Measurements from ENCODE around the gene PCMT1. TPM values are rescaled to one million over a fixed set of nuclear protein-coding genes. Genes with fewer than 3 reads are reported as not detected.

The PCMT1 gene
- polyA plus RNA-seq, 3 donors, result 84.8 to 315 (median 262) TPM

- WGBS (ENCODE audit: insufficient coverage), result no CpG with 5 or more reads among the region's 3 CpGs
- H3K4me3 ChIP-seq (replicated peaks in 1 of 3; ENCODE audit: low read depth in 2 of 3, low read length in 3 of 3), result no peak overlapping the region
Observed at GRCh38 chr6:149813351-149813750, 63.8 kb downstream of the PCMT1 start.

DNA sequence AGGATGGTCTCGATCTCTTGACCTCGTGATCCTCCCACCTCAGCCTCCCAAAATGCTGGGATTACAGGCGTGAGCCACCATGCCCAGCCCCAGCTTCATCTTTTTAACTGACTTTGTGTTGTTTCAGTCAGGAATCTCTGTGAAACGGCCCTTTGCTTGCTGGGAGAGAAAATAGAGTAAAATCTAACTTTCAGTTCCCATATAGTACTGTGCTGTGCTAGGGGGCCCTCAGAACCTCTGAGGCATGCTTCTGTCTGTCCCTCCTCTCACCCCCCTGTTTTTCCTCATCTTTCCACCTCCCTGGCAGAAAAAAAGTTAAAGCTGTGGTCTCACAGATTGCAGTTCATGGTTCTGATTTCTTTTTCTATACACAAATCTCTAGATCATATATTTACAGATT, 66.2 kb downstream of the PCMT1 start:
- no peaks in the 10 kb centered on the region for H3K79me2 ChIP-seq (ENCODE audit: insufficient read depth, low read length)
- H3K27me3 ChIP-seq (ENCODE audit: control insufficient read depth in 2 of 2, insufficient read depth in 2 of 2, low read length in 2 of 2), result no peaks in the 10 kb centered on the region
- H2AFZ ChIP-seq (ENCODE audit: insufficient read depth, low read depth, low read length, poor library complexity, severe bottlenecking), result no peak overlapping the region
- intact Hi-C loops (cut with micrococcal nuclease), result no loop called here
- peaks cover 0 to 3% (median 0%) of the 10 kb centered on the region in 7 donors for H3K9me3 Mint-ChIP-seq
- peaks cover 26 to 39% of the 10 kb centered on the region in 2 donors for H3K36me3 Mint-ChIP-seq
- no peaks in the 10 kb centered on the region for H3K4me1 Mint-ChIP-seq
- no peak overlapping the region for H3K27ac ChIP-seq (ENCODE audit: low read depth in 1 of 2, low read length in 2 of 2)
- no peak overlapping the region for H3K4me3 ChIP-seq (replicated peaks in 1 of 3; ENCODE audit: low read depth in 2 of 3, low read length in 3 of 3)
- DNase-seq, result no peak
- H3K9me3 ChIP-seq (replicated peaks in 1 of 2; ENCODE audit: control insufficient read depth in 1 of 2, insufficient read depth in 1 of 2, low read length in 2 of 2), result no peaks in the 10 kb centered on the region
- H3K4me3 Mint-ChIP-seq, result no peak overlapping the region
- peaks cover 20 to 33% of the 10 kb centered on the region in 2 donors for H3K36me3 ChIP-seq (replicated peaks in 1 of 2; ENCODE audit: control insufficient read depth in 1 of 2, insufficient read depth in 2 of 2, low read length in 2 of 2)
- no peaks in the 10 kb centered on the region for H3K27me3 Mint-ChIP-seq (ENCODE audit: low read depth in 3 of 3)
- WGBS (ENCODE audit: insufficient coverage), result no CpG with 5 or more reads among the region's 4 CpGs
- H3K9ac ChIP-seq (ENCODE audit: insufficient read depth, low read length, poor library complexity, severe bottlenecking), result no peak overlapping the region
- no peak for TF ChIP-seq CTCF (IDR thresholded peaks at IDR 0.05)
- peak overlapping the region in 4 of 7 donors; percentile 6 to 51 (median 14) for H3K27ac Mint-ChIP-seq
- no peaks in the 10 kb centered on the region for H4K20me1 ChIP-seq (ENCODE audit: insufficient read depth, low read length)
- no peak overlapping the region for H3K4me2 ChIP-seq (replicated peaks; ENCODE audit: extremely low read depth, low read length, poor library complexity, severe bottlenecking)
- H3K4me1 ChIP-seq (ENCODE audit: control insufficient read depth in 1 of 2, insufficient read depth in 2 of 2, low read length in 2 of 2), result no peaks in the 10 kb centered on the region

More at GRCh38 chr6:149813351-149813750, 63.8 kb downstream of the PCMT1 start:
- Mint-ChIP-seq H3K36me3 (peaks cover 40 to 54% of the 10 kb centered on the region in 2 donors), H3K27me3 (ENCODE audit: low read depth in 3 of 3) (no peaks in the 10 kb centered on the region), H3K27ac (no peak overlapping the region), H3K4me1 (no peaks in the 10 kb centered on the region), H3K4me3 (no peak overlapping the region), H3K9me3 (peaks cover 0 to 3% (median 0%) of the 10 kb centered on the region in 7 donors)
- TF ChIP-seq CTCF (IDR thresholded peaks at IDR 0.05), result no peak
- no peak overlapping the region for H3K9ac ChIP-seq (ENCODE audit: insufficient read depth, low read length, poor library complexity, severe bottlenecking)
- H3K27me3 ChIP-seq (ENCODE audit: control insufficient read depth in 2 of 2, insufficient read depth in 2 of 2, low read length in 2 of 2), result no peaks in the 10 kb centered on the region
- no peak overlapping the region for H2AFZ ChIP-seq (ENCODE audit: insufficient read depth, low read depth, low read length, poor library complexity, severe bottlenecking)
- no peaks in the 10 kb centered on the region for H3K79me2 ChIP-seq (ENCODE audit: insufficient read depth, low read length)
- no peak overlapping the region for H3K27ac ChIP-seq (ENCODE audit: low read depth in 1 of 2, low read length in 2 of 2)
- intact Hi-C loops (cut with micrococcal nuclease), result no loop called here
- no peak for DNase-seq
- H4K20me1 ChIP-seq (ENCODE audit: insufficient read depth, low read length), result no peaks in the 10 kb centered on the region
- no peaks in the 10 kb centered on the region for H3K4me1 ChIP-seq (ENCODE audit: control insufficient read depth in 1 of 2, insufficient read depth in 2 of 2, low read length in 2 of 2)
- no peak overlapping the region for H3K4me2 ChIP-seq (replicated peaks; ENCODE audit: extremely low read depth, low read length, poor library complexity, severe bottlenecking)
- H3K9me3 ChIP-seq (replicated peaks in 1 of 2; ENCODE audit: control insufficient read depth in 1 of 2, insufficient read depth in 1 of 2, low read length in 2 of 2), result no peaks in the 10 kb centered on the region
- peaks cover 32 to 51% of the 10 kb centered on the region in 2 donors for H3K36me3 ChIP-seq (replicated peaks in 1 of 2; ENCODE audit: control insufficient read depth in 1 of 2, insufficient read depth in 2 of 2, low read length in 2 of 2)
